Stimulated activated CD8-positive, alpha-beta memory T cell treated with anti-CD3 and anti-CD28 coated beads, Interleukin-2, amount 100 ng/mL, for 1 hour (primary cell): Measurements from ENCODE around the gene IGF1R.

Experiments used
- DNase-seq, 2 donors: peaks; one replicate each; pipeline ENCODE4 v3.0.0-alpha.2; 2020; ENCODE audit warnings: low read depth in 2 of 2

The IGF1R gene

GRCh38 chr15:98796685-98797357 lies 148.5 kb downstream of the IGF1R start:
- no peak for DNase-seq

- DNase-seq: no peak
Observed at GRCh38 chr15:98798375-98798893, 150.1 kb downstream of the IGF1R start.

- DNase-seq: no peak
Observed at GRCh38 chr15:98799461-98800390, 151.4 kb downstream of the IGF1R start.

GRCh38 chr15:98800437-98801233 lies 152.3 kb downstream of the IGF1R start:
- no peak for DNase-seq

GRCh38 chr15:98801234-98801561 lies 152.9 kb downstream of the IGF1R start:
- no peak for DNase-seq

GRCh38 chr15:98802187-98802586 lies 153.8 kb downstream of the IGF1R start:
- DNase-seq: no peak

- no peak for DNase-seq
Observed at GRCh38 chr15:98803228-98804056, 155.1 kb downstream of the IGF1R start.

- no peak for DNase-seq
Observed at GRCh38 chr15:98804057-98804380, 155.7 kb downstream of the IGF1R start.

GRCh38 chr15:98805434-98806274 lies 157.3 kb downstream of the IGF1R start:
- DNase-seq: no peak

GRCh38 chr15:98806275-98806895 lies 158.0 kb downstream of the IGF1R start:
- DNase-seq: no peak

- DNase-seq: no peak
Observed at GRCh38 chr15:98807262-98807661, 158.9 kb downstream of the IGF1R start.

GRCh38 chr15:98809273-98809672 lies 160.9 kb downstream of the IGF1R start:
- no peak for DNase-seq

GRCh38 chr15:98812716-98813446 lies 164.5 kb downstream of the IGF1R start:
- no peak for DNase-seq

- no peak for DNase-seq
Observed at GRCh38 chr15:98813951-98814350, 165.6 kb downstream of the IGF1R start.

- DNase-seq: no peak
Observed at GRCh38 chr15:98815207-98815606, 166.9 kb downstream of the IGF1R start.

- no peak for DNase-seq
Observed at GRCh38 chr15:98817745-98818144, 169.4 kb downstream of the IGF1R start.

- DNase-seq: no peak
Observed at GRCh38 chr15:98823012-98823458, 174.7 kb downstream of the IGF1R start.

GRCh38 chr15:98823616-98824015 lies 175.3 kb downstream of the IGF1R start:
- DNase-seq: no peak

- DNase-seq: no peak
Observed at GRCh38 chr15:98824595-98824994, 176.3 kb downstream of the IGF1R start.
